ENCODE data around the gene EPHA8. TPM values are rescaled to one million over a fixed set of nuclear protein-coding genes. Genes with fewer than 3 reads are reported as not detected.

The EPHA8 gene
- polyA plus RNA-seq, 1 donor: 0.05 TPM

DNA sequence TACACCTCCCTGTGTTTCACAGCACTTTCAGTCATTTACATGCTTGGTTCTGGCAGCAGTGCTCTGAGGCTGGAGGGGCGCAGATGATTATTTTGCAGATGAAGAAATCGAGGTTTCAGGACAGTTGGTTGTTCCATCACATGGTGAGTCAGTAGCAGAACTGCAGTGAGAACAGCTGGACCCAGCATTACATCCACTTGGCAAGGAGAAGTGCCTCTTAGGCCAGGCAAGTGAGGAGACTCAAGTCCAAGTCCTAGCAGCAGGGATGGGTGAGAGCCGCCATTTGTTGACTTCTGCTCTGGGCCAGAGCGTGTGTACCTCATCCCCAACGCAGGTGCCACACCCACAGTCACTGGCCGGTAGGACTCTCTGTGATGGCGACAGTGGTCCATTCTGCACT, 26.8 kb upstream of the EPHA8 start:
- no peak for DNase-seq (ENCODE audit: low read depth)

DNA sequence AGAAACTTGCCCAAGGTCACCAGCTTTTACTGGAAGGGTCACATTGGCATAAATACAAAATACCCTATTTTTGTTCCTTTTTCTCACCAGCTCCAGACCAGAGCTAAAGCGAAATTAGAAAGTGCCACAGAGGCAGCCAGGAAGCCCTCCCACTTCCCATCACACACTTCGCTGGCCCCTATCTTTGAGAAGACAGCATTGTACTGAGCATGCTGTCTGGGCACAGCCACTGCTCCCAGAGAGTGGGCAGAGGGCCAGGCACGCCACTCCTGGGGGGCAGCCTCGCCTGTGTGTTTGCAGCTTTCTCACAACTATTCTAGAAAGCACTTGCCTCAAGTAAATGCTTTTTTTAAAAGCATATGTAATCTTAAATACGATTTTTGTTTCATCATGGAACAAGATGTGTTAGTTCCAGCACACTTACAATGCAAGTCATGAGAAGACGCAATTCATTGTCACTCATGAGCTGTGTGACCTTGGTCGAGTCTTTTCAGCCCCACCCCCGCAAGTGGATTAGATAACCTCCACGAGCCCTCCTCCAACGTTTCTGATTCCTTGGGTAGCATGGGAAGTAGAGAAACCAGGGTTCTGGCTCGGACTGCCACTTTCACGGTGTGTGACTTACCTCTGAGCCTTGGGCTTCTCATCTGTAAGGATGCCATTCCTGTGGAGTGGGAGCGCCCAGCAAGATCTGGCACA, 25.7 kb upstream of the EPHA8 start:
- no peak for DNase-seq (ENCODE audit: low read depth)

DNA sequence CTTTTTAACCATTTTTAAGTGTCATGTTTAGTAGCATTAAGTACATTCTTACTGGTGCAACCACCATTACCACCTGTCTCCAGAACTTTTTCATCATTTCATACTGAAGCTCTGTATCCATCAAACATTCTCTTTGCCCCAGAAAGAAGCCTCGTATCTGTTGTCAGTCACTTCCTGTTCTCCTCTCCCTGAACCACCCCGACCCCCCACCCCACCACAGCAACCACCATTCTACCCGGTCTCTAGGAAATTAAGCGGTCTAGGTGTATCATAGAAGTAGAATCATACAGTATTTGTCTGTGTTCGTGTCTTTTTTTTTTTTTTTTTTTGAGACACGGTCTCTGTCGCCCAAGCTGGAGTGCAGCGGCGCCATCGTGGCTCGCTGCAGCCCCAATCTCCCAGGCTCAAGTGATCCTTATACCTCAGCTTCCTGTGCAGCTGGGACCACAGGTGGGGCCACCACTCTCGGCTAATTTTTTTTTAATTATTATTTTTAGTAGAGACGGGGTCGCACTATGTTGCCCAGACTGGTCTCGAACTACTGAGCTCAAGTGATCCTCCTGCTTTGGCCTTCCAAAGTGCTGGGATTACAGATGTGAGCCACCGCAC, 23.7 kb upstream of the EPHA8 start:
- no peak for DNase-seq (ENCODE audit: low read depth)

DNA sequence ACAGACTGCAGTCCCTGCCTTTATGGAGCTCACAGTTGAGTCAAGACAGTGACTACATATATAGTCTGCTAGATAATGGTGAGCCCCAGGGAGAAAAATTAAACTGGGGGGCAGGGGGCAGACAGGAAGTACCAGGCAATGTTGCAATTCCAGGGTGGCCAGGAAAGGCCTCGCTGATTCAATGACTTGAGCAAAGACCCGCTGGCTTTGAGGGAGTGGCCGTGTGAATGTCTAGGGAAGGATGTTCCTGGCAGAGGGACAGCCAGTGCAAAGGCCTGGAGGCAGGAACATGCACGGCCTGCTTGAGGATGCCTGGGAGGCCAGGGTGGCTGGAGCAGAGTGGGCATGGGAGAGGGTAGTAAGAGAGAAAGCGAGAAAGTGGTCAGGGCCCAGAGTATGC, 23.0 kb upstream of the EPHA8 start:
- no peak for DNase-seq (ENCODE audit: low read depth)

DNA sequence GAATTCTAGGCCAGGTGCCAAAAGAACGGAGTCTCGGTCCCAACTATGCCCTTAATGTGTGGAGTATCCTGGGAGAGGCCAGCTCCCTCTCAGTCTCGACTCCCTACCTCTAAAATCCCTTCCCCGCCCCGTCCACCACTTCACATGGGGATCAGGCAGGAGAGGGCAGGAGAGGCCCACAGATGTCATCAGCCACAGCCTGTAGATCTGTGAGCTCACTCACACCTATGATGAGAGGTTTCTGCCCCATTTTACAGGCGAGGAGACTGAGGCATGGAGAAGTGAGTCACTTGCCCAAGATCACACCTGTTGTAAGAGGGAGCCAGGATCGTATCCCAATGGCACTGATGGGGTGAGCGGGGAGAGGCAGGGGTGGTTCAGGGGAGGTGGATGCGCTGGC, 20.4 kb upstream of the EPHA8 start:
- no peak for DNase-seq (ENCODE audit: low read depth)

DNA sequence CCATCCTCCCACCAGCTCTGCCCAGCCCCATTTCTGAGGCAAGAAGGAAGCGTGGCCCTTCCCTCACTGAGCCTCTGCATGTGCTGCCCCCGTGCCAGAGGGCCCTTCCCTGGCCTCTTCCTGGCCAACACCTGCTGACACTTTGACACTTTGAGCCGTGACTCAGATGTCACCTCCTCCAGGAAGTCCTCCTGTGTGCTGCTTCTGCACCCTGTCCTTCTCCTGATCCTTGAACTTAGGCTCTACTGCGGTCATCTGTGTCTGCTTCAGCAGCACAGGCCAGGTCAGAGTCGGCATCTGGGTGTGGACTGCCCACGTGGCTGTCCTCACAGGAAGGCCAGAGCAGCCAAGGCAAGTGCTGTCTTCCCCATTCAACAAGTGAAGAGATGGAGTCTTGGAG, 19.6 kb upstream of the EPHA8 start:
- no peak for DNase-seq (ENCODE audit: low read depth)

DNA sequence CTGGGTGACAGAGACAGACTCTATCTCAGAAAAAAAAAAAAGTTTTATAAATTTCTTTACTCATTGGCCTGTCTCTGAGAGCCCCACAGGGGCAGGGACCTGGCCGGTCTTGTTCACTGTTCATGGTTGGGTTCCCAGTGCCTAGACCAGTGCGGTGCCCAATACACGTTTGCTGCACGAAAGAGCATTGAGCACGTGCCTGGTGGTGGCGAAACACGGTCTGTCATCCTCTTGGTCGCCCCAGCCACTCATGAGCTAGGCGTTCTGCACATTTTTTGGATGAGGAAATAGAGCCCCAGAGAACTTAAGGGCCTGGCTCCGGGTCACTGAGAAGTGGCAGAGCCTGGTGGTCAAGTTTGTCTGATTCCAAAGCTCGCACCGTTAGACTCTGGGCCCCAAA, 18.7 kb upstream of the EPHA8 start:
- DNase-seq (ENCODE audit: low read depth): no peak

DNA sequence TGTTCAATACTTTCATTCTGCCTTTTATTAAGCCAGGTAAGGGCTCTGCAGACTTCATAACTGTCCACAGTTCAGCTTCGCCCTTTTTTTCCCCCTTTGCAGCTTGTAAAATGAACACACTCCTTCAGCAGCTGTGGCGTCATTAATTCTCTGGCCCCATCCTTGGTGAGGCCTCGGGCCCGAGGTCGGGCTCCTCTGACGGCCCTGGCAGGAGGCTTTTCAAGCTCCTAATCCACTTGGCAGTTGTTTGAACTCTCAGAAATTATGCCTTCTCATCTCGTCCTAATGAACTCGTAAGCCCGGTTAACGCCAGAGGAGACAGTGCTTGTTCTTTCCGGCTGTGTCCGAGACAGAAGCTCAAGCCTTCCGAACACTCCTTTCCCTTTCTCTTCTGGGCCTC, 18.1 kb upstream of the EPHA8 start:
- DNase-seq (ENCODE audit: low read depth): no peak

DNA sequence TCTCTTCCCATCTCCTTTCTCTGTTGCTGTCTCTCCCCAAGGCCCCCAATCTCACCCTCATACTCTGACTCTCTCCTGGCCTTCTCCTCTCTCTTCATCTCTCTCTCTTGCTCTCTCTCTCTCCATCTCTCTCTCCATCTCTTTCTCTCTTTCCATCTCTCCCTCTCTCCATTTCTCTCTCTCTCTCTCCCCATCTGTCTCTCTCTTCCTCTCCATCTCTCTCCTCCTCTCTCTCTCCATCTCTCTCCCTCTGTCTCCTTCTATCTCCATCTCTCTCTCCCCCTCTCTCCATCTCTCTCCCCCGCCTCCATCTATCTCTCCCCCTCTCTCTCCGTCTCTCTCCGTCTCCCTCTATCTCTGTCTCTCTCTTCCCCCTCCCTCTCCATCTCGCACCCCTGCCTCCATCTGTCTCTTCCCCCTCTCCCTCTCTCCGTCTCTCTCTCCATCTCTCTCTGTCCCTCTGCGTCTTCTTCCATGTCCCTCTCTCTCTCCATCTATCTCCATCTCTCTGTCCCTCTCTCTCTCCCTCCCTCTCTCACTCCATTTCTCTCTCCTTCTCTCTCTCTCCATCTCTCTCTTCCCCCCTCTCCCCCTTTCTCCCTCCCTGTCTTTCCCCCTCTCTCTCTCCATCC, 16.0 kb upstream of the EPHA8 start:
- DNase-seq (ENCODE audit: low read depth): no peak

DNA sequence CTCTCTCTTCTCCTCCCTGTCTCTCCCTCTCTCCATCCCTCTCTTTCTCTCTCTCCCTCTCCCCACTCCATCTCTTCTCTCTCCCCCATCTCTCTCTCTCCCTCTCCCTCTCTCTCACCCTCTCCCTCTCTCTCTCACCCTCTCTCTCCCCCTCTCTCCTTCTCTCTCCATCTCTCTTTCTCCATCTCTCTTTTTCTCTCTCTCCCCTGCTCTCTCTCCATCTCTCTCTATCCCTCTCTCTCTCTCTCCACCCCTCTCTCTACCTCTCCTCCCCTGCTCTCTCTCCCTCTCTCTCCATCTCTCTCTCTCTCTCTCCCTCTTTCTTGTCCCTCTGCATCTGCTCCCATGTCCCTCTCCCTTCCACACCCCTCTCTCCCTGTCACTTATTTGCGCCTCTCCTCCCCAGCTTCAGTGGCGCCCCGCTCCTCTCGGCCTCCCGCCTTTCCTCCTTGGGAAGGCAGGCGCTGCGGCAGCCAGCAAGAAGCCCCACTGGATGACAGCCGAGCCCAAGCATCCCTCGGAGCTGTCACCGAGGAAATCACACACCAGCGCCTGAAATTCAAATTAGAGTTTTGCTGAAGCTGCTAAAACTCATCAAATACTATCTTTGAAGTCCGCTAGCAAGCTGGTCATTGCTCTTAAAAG, 15.3 kb upstream of the EPHA8 start:
- no peak for DNase-seq (ENCODE audit: low read depth)

DNA sequence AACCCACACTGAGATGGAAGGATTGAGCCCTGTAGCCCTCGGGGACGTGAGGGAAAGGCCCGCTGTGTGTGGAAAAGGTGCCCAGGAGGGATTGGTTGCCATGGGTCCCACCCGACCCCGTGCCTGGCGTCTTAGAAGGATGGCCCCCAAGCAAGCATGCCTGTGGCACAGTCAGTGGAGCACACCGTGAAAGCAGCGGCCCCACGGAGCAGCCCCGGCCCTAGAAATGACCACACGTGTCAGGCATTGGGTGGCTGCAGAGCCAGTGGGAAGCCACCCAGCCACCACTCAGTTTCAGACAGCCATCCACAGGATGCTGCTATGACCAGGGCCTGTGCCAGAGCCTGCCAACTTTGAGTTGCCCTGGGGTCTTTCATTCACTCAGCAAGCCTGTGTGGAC, 13.3 kb upstream of the EPHA8 start:
- no peak for DNase-seq (ENCODE audit: low read depth)

DNA sequence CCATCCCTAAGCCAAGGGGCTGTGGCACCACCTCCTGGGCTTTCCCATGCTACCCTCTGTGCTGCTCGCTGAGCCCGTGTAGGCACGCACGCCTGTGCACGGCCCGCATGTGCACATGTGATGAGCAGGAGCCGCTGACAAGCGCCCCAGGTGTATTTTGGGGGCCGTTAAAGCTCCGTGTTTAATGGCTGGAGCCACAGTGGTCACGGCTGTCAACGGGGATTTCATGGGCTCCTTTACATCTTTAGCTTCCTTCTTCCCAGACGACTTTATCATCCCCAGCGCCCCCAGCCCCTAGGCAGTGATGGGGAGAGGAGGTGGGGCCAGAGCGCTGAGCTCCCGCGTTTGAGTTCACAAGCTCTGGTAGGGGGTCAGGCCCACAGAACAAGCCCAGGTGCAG, 11.7 kb upstream of the EPHA8 start:
- no peak for DNase-seq (ENCODE audit: low read depth)

DNA sequence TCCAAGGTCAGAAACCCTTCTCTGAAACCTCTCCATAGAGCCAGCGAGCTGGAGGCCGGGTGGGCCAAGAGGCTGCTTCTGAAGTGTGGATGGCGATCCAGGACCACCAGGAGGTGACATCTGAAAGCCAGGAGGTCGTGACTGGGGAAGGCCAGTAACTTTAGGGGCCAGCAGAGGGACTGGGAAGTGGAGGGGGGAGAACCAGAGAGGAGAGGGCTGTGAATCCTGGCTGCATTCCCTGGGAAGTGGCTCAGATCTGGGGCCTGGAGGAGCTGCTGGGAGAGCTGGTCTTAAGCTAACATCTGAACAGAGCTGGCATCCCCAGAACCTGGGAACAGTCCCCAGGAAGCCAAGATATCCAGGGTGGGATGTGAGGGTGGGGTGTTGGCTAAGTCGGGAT, 11.3 kb upstream of the EPHA8 start:
- DNase-seq (ENCODE audit: low read depth): no peak

DNA sequence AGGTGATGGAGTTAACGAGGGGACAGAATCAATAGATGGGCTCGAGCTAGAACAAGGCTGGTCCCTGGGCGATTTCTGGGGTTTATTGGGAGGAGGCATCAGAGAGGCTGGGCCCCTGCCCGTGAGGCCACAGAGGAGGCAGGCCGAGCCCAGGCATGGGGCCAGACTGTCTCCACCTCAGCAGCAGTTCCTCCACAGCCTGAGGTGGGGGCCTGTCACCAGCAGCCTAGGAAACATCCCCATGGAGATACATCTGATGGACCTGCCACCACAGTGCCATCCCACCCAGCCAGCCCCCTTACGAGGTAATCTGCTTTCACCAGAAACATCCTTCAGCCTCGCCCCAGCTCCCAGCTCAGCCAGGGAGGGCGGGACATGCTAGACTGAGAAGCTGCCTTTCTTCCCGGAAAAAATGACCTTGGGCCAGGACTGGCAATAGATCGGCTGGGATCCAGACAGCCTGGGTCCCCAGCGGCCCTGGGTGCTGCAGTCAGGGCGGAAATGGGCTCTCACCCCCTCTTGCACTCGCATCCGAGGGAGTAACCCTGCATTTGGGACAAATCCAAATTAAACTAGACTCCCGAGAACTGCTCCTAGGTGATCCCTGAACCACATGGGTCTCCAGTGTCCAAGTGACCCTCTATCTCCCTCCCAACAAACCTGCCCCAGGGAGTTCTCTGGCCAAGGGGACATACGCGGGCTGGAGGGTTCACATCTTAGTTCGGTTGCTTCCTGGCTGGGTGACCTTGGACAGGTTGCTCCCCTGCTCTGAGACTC, 10.0 kb upstream of the EPHA8 start:
- DNase-seq (ENCODE audit: low read depth): no peak

DNA sequence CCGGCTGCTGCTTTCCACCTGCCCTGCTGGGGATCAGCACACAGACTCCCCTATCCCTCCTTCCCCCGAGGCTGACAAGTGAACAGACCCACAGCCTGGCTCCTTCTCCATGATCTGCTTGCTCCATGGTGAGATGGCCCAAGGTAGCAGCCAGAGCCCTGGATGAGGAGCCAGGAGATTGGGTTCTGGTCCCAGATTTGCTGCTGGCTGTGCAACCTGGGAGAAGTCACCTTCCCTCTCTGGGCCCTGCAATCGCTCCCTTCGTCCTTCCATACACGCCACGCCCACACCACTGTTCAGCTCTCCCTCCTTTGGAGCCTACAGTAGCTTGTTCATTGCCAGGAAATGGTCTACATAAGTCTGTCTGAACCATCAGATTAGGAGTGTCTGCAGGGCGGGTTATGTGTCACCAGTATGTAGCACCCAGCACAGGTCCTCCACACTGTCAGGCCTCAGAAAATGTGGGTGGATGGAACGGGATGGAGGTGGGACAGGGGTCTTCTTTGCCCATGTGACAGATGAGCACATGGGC, 9.2 kb upstream of the EPHA8 start:
- DNase-seq (ENCODE audit: low read depth): no peak

DNA sequence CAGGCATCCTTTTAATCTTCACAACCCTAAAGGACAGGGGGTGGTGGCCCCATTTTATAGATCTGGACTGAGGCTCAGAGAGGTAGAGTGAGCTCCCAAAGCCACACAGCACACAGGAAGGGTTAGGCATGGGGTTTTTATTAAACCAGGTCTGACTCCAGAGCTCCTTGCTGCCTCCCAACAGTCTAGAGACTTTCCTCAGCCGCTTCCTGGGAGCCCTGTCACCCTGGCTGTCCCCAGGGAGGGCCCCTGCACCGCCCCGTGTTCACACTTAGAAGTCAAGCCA, 8.0 kb upstream of the EPHA8 start:
- DNase-seq (ENCODE audit: low read depth): no peak

DNA sequence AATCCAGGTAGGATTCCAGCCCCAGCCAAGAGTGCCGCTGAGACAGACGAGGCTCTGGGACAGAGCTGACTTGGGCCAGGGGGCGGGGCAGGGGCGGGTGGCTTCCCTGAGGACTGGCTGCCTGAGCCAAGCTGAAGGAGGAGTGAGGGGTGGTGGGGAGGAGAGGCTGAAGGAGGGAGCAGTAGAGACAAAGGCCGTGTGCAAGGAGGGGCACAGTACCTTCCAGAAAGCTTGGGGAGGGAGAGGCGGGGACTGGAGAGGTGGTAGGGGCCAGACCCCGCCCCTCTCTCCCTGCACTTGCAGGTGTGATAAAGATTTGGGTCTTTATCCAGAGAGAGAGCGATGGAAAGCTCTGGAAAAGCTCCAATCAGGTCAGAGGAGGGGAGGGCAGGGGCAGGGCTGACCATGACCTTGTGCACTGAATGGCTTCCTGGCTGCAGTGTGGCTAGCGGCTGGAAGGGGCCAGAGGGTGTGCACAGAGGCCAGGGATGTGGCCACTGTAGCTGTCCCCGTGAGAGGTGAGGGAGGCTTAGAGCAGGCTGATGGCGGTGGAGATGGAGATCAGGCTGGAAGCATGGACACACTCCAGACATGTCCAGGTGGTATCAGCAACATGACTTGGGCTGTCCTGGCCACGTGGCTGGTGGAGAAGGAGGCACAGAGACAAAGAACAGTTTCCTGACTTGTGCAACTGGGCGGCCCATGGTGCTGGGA, 6.7 kb upstream of the EPHA8 start:
- DNase-seq (ENCODE audit: low read depth): no peak

DNA sequence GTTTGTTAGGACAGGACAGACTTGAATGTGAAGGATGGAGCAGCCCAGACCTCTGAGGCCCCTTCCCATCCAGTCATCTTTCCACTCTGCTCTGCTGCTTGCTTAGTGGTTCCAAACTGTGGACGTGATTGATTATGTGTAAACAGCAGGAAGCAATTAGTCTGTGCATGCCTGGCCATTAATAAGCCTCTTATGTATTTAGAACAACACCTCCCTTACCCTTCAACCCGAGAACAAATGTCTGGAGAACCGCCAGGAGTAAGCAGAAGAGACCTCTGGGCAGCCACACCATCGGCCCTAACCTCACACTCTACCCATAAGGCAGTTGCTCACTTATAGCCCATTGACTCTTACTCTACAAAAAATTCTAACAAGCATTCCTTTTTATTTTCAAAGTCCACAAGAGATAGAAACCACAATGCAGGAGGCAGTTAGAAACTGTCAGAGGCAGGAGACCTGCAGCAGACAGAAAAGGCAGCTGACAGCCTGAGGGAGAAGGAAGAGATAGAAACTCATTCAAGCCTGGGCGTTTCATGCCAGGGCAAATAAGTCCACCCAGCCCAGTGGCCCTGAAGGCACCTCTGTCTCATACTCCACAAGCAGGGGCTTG, 5.8 kb upstream of the EPHA8 start:
- DNase-seq (ENCODE audit: low read depth): no peak

DNA sequence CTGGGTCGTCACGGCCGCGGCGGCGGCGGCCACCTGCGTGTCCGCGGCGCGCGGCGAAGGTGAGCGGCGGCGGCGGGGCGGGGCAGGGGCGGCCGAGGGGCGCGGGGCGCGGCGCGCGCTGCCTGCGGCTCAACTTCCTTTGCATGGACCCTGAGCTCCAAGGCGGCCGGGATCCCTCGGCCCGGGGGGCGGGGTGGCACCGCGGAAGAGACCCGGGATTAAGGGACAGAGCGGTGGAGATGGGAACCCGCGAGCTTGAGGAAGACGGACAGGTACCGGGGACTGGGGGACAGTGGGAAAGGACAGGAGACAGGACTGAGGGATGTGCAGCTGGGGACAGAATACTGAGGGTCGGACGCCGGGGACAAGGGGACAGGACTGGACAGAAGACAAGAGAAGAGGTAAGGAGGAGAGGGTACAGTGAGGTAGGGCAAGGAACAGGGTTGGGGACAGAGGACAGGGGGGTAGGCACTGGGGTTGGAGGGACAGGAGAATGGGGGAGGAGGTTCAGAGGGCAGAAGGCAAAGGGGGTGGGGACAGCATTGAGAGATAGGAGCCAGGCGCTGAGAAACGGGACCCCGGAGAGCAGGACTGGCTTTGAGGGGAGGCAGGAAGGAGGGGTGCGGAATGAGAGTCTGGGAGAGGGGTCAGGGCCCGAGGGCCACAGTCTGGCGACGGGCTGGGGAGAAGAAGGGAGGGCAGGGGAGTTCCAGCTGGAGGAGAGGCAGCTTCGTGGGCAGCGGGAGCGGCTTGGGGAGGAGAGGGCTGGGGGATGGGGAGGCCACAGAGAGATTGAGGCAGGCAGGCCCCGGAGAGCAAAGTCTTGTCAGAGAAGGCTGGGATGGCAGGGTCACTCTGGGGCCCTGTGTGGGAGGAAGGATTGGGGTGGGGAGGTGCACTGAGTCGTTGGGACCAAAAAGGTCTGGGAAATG, 648 bp downstream of the EPHA8 start:
- no peak for DNase-seq (ENCODE audit: low read depth)

DNA sequence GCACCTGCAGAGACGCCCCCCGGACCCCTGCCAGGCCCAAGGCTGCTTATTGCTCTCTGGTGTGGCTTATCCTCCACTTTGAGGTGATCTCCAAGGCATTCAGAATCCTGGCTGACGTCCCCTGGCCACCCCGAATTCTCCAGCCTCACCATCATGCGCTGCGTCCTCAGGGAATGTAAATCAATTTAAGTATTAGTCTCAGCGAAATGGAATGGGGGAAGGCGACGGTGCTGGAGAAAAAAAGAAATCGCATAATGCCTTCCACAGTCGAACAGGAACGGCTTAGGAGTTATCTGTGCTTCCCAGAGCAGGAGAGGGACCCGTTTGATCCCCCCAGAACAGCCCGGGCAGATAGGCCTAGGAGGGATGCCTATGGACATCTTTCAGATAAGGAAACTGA, 2.9 kb downstream of the EPHA8 start:
- no peak for DNase-seq (ENCODE audit: low read depth)

Measured in forelimb muscle (tissue), 1 donor.